Neutrophil (primary cell): Measurements from ENCODE around the gene COL26A1.
"Not testable (repeated sequence)": the region's sequence is repeated elsewhere in the genome, so short reads cannot be mapped to it uniquely, and the experiment has no call there.

ENCODE experiments used
- H3K27ac ChIP-seq: fragments of 200-600 bp; sonication (generic); 2 replicates; pipeline ENCODE4 v1.5.1; 2016; ENCODE audit warnings: mild to moderate bottlenecking, moderate library complexity
- H3K27me3 ChIP-seq: fragments of 200-600 bp; sonication (generic); 2 replicates; pipeline ENCODE4 v1.6.0; 2016; ENCODE audit warnings: mild to moderate bottlenecking
- H3K36me3 ChIP-seq: fragments of 200-600 bp; sonication (generic); 2 replicates; pipeline ENCODE4 v1.5.1; 2017
- H3K4me1 ChIP-seq, 2 experiments: fragments of 200-600 bp in 1 of 2; sonication (generic) in 1 of 2; 1 replicate in 1 of 2; 2 replicates in 1 of 2; pipeline versions ENCODE4 v1.5.1 to v1.6.1; 2013 to 2016; ENCODE audit warnings: low read depth in 1 of 2, low read length in 1 of 2, mild to moderate bottlenecking in 1 of 2, moderate library complexity in 1 of 2; ENCODE audit not compliant: control insufficient read depth in 1 of 2, insufficient read depth in 1 of 2
- H3K4me3 ChIP-seq, 2 experiments: fragments of 200-600 bp in 1 of 2; sonication (generic) in 1 of 2; 1 replicate in 1 of 2; 2 replicates in 1 of 2; pipeline ENCODE4 v1.5.1; 2013 to 2016; ENCODE audit warnings: low read depth in 1 of 2, low read length in 1 of 2, mild to moderate bottlenecking in 1 of 2, moderate library complexity in 1 of 2
- H3K9me3 ChIP-seq: fragments of 200-600 bp; sonication (generic); 2 replicates; pipeline ENCODE4 v1.5.1; 2016
- TF ChIP-seq, protein P1 (sequence below): fragments of 200-600 bp; sonication (generic); IDR thresholded peaks from 2 replicates; pipeline ENCODE4 v1.5.1; 2016; ENCODE audit warnings: antibody characterized with exemption

The COL26A1 gene

DNA sequence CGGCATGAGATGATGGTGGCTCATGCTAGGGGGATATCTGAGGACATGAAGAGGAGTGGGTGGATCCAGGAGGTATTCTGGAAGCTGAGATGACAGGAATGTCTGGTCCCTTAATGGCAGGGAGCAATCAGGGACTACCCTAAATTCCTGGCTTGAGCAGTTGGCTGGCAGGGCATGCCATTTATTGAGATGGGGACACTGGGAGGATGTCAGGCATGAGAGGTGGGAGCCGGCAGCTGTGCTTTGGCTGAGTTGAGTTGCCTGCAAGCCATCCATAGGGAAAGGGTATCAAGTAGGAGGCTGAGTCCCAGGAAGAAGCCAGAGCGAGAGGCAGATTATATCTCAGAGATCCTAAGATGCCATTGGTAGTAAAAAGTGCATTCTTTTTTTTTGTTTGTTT lies 69.6 kb downstream of the COL26A1 start:
- Histone ChIP-seq H3K27ac (no peak overlapping the region), H3K36me3 (no peaks in the 10 kb centered on the region), H3K27me3 (peaks cover 31% of the 10 kb centered on the region), H3K4me1 (no peaks in the 10 kb centered on the region), H3K9me3 (no peaks in the 10 kb centered on the region), H3K4me3 (no peak overlapping the region)
- TF ChIP-seq, protein P1, sequence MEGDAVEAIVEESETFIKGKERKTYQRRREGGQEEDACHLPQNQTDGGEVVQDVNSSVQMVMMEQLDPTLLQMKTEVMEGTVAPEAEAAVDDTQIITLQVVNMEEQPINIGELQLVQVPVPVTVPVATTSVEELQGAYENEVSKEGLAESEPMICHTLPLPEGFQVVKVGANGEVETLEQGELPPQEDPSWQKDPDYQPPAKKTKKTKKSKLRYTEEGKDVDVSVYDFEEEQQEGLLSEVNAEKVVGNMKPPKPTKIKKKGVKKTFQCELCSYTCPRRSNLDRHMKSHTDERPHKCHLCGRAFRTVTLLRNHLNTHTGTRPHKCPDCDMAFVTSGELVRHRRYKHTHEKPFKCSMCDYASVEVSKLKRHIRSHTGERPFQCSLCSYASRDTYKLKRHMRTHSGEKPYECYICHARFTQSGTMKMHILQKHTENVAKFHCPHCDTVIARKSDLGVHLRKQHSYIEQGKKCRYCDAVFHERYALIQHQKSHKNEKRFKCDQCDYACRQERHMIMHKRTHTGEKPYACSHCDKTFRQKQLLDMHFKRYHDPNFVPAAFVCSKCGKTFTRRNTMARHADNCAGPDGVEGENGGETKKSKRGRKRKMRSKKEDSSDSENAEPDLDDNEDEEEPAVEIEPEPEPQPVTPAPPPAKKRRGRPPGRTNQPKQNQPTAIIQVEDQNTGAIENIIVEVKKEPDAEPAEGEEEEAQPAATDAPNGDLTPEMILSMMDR: no peak

DNA sequence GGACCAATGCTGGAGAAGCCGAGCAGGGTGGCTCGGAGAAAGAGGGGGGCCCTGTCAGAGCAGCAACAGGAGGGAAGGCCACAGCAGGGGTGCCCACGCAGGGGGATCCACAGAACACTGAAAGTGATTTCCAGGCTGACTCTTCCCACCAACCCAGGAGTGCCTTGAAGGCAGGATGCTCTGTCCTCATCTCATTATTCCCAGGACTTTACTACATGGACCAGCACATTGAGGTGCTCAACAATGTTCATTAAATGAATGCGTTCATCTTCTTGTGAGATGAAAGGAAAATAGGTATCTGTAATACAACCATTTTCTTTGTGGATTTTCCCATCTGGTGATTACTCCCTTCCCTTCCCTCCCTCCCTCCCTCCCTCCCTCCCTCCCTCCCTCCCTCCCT lies 71.0 kb downstream of the COL26A1 start:
- TF ChIP-seq, protein P1: no peak
- Histone ChIP-seq H3K27me3 (peaks cover 31% of the 10 kb centered on the region), H3K4me1 (no peaks in the 10 kb centered on the region)

DNA sequence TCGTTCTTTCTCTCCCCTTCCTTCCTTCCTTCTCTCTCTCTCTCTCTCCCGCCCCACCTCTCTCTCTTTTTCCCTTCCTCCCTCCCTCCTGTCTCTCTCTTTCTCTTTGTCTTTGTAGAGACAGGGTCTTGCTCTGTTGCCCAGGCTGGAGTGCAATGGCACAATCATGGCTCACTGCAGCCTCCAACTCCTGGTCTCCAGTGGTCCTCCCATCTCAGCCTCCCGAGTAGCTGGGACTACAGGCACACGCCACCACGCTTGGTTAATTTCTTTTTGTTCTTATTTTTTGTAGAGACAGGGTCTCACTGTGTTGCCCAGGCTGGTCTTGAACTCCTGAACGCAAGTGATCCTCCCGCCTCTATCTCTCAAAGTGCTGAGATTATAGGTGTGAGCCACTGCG lies 71.5 kb downstream of the COL26A1 start:
- H3K36me3 ChIP-seq, H3K9me3 ChIP-seq, H3K27ac ChIP-seq, H3K4me3 ChIP-seq, H3K4me1 ChIP-seq: not testable (repeated sequence)
- H3K27me3 ChIP-seq: peaks cover 31% of the 10 kb centered on the region

More for the DNA sequence above, 71.0 kb downstream of the COL26A1 start:
- no peaks in the 10 kb centered on the region for H3K9me3 ChIP-seq
- no peak overlapping the region for H3K27ac ChIP-seq
- H3K36me3 ChIP-seq: no peaks in the 10 kb centered on the region
- no peak overlapping the region for H3K4me3 ChIP-seq

DNA sequence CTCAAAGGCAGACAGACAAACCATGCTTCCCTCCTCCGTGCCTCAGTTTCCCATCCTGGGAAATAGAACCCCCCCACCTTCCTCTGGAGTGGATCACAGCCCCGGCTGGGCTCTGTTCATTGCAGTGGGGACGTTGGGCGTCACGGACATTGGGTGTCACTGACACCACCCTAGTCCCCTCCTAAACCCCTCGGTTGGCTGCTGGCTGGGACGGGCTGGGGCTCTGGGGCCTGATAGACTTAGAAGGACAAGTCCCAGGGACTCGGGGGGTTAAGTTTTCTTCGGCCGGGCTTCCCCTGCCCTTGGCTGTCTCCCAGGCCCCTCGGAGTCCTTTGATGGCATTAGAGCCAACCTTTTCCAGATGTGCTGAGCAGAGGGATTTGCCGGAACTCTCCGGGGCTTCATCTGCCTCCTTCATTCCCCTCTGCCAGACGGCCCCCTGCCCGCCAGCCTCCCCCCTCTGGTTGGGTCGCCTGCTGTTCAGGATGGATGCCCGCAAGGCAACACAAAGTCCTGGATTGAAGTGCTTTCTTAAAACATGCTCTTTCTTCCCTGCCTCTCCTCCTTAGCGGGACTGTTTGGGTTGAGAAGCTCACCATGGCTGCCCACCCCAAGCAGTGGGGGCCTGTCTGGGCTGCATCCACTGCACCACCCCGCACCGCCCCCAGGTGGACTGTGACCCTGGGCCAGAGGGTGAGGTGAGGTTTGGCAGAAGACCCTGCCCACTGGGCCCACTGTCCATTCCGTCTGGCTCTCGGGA lies 73.0 kb downstream of the COL26A1 start:
- TF ChIP-seq, protein P1: no peak
- H3K27ac ChIP-seq: no peak overlapping the region
- H3K4me3 ChIP-seq: no peak overlapping the region
- H3K4me1 ChIP-seq: no peaks in the 10 kb centered on the region
- H3K27me3 ChIP-seq: peaks cover 27% of the 10 kb centered on the region
- H3K9me3 ChIP-seq: no peaks in the 10 kb centered on the region
- H3K36me3 ChIP-seq: no peaks in the 10 kb centered on the region

DNA sequence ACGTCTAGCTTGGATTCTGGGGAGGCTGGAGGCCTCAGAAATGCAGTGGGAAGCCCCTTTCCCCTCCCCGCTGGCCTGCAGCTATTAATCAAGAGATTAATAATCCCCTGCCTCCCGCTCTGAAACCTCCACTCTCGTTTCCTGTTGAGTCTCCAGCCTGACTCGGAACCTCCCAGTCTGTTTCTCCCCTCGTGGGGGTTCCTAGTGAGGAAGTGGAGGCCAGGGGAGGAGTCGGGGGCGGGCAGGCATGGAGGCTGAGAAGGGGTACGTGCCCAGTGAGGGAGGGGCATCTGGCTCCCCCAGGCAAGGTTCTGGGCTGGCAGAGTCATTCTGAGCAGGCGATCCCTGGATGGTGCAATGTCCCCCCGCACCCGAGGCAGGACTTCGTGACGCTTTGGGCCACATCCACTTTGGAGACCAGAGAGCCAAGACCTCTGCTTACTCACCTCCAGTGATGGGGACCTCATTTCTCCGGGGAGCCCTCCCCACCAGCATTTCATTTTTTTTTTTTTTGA lies 73.6 kb downstream of the COL26A1 start:
- H3K27ac ChIP-seq: no peak overlapping the region
- H3K4me1 ChIP-seq: no peaks in the 10 kb centered on the region
- H3K36me3 ChIP-seq: no peaks in the 10 kb centered on the region
- H3K9me3 ChIP-seq: no peaks in the 10 kb centered on the region
- H3K4me3 ChIP-seq: no peak overlapping the region
- H3K27me3 ChIP-seq: peaks cover 25% of the 10 kb centered on the region
- TF ChIP-seq, protein P1: no peak

DNA sequence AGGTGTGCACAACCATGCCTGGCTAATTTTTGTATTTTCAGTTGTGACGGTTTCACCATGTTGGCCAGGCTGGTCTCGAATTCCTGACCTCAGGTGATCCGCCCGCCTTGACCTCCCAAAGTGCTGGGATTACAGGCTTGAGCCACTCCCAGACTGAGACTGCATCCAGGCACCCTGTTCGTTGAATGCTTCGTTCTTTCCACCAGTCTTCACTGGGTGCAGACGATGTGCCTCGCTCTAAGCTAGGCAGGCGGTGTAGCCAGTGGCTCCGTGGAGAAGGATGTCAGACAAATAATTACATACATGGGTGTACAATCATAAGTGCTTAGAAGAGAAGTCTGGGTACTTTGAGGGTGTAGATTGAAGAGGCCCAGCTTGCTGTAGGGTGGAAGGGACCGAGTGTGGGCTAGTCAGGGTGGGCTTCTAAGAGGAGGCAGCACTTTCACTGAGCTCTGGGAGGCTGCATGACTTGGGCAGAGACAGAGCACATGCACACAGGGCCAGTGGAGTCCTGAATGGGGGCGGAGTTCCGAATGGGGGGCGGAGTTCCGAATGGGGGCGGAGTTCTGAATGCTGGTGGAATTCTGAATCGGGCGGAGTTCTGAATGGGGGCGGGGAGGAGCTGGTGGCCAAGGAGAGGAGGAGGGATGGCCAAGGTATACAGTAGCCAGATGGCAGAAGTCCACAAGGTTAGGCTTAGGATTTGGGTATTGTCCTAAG lies 74.3 kb downstream of the COL26A1 start:
- peaks cover 25% of the 10 kb centered on the region for H3K27me3 ChIP-seq
- TF ChIP-seq, protein P1: no peak
- no peaks in the 10 kb centered on the region for H3K36me3 ChIP-seq
- H3K27ac ChIP-seq: no peak overlapping the region
- H3K4me3 ChIP-seq: no peak overlapping the region
- no peaks in the 10 kb centered on the region for H3K4me1 ChIP-seq
- H3K9me3 ChIP-seq: no peaks in the 10 kb centered on the region
